Activated T-cell treated with anti-CD3 and anti-CD28 coated beads, Interleukin-2, amount 50 U/mL, for 24 hours (primary cell): ENCODE measurements around the gene PGBD5.

Experiments
- DNase-seq: peaks from one replicate; pipeline ENCODE4 v3.0.0-alpha.2; 2020
- H3K27ac Mint-ChIP-seq: 2 replicates; pipeline ENCODE4 v1.8.0; 2020; ENCODE audit warnings: mild to moderate bottlenecking, mixed read lengths
- H3K27me3 Mint-ChIP-seq: 2 replicates; pipeline ENCODE4 v1.8.0; 2020; ENCODE audit warnings: mixed read lengths
- H3K36me3 Mint-ChIP-seq: 2 replicates; pipeline ENCODE4 v1.8.0; 2020; ENCODE audit warnings: low read depth, mixed read lengths
- H3K4me1 Mint-ChIP-seq: 2 replicates; pipeline ENCODE4 v1.8.0; 2020; ENCODE audit warnings: low read depth, mixed read lengths
- H3K4me3 Mint-ChIP-seq: 2 replicates; pipeline ENCODE4 v1.8.0; 2020; ENCODE audit warnings: mild to moderate bottlenecking, moderate library complexity, mixed read lengths
- H3K9me3 Mint-ChIP-seq: 2 replicates; pipeline ENCODE4 v1.8.0; 2020; ENCODE audit warnings: mixed read lengths

The PGBD5 gene

DNA sequence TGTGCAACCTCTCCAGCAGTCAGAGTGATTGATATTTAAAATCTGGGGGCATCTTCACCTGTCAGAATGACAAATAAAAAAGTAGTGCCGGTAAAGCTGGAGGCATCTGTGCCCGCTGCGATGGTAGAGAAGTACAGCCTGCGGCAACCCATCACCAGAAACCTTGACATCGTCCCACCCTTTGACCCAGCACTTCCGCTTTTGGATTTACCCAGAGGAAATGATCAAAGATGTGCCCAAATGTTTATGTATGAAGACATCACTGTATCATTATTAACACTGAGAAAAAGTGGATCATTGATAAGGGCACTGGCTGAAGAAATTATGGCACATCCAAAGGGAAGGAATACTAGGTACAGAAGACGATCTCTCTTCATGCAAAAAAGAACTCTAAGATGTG is 96.0 kb downstream of the PGBD5 start:
- Mint-ChIP-seq H3K4me3 (no peak overlapping the region), H3K9me3 (no peaks in the 10 kb centered on the region), H3K27ac (no peak overlapping the region), H3K36me3 (no peaks in the 10 kb centered on the region), H3K27me3 (peaks cover 8% of the 10 kb centered on the region), H3K4me1 (peaks cover 13% of the 10 kb centered on the region)
- DNase-seq: no peak

DNA sequence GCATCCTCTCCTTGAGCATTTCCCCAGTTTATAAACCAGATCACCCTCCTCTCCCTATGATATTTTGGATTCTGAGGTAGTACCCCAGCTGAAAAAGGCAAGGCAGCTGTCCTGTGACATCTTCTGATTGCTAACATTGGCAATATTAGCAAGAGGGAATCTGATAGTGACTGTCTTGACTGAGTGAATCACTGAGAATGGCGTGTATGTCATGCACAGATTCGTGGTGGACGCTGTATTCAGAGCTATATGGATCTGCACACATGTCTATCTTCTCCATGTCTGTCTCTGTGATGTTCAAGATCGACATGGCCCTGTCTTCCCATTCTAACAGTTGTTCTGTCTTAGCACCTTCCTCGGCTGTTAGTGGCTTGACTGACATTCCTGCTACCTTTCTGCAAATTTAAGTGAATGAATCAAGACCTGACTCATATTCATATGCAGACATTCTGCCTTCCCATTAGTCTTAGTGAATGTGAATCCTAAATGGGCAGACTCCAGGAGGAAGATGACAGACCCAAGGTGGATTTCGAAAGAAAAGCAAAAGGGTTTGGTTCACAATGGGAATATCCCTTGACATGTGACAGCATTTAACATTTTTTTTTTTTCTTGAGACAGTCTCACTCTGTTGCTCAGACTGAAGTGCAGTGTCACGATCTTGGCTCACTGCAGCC is 97.7 kb downstream of the PGBD5 start:
- peak overlapping the region; percentile 81 for H3K27ac Mint-ChIP-seq
- H3K27me3 Mint-ChIP-seq: peaks cover 5% of the 10 kb centered on the region
- no peaks in the 10 kb centered on the region for H3K36me3 Mint-ChIP-seq
- no peak for DNase-seq
- H3K9me3 Mint-ChIP-seq: no peaks in the 10 kb centered on the region
- no peak overlapping the region for H3K4me3 Mint-ChIP-seq
- H3K4me1 Mint-ChIP-seq: peaks cover 13% of the 10 kb centered on the region

DNA sequence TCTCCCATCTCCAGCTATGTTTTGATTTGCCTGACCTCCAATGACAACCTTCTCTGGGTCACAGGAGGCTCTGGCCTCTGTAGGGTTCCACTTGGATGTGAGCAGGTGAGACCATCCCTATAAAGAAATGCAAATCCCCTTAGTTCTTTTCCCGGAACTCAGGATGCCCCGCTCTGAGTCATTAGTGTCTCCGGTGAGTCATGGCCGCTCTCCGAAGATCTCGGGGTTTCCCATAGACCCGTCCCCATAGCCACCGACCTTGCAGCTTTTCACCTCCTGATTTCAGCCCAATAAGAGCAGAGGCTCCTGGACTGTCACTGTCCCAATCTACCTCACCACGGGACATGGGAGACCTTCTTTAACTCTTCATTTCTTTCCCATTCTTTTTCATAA is 98.2 kb downstream of the PGBD5 start:
- H3K27ac Mint-ChIP-seq: peak overlapping the region; percentile 81
- H3K9me3 Mint-ChIP-seq: no peaks in the 10 kb centered on the region
- peaks cover 13% of the 10 kb centered on the region for H3K4me1 Mint-ChIP-seq
- H3K4me3 Mint-ChIP-seq: no peak overlapping the region
- H3K36me3 Mint-ChIP-seq: no peaks in the 10 kb centered on the region
- DNase-seq: peak; percentile 48
- peaks cover 3% of the 10 kb centered on the region for H3K27me3 Mint-ChIP-seq

DNA sequence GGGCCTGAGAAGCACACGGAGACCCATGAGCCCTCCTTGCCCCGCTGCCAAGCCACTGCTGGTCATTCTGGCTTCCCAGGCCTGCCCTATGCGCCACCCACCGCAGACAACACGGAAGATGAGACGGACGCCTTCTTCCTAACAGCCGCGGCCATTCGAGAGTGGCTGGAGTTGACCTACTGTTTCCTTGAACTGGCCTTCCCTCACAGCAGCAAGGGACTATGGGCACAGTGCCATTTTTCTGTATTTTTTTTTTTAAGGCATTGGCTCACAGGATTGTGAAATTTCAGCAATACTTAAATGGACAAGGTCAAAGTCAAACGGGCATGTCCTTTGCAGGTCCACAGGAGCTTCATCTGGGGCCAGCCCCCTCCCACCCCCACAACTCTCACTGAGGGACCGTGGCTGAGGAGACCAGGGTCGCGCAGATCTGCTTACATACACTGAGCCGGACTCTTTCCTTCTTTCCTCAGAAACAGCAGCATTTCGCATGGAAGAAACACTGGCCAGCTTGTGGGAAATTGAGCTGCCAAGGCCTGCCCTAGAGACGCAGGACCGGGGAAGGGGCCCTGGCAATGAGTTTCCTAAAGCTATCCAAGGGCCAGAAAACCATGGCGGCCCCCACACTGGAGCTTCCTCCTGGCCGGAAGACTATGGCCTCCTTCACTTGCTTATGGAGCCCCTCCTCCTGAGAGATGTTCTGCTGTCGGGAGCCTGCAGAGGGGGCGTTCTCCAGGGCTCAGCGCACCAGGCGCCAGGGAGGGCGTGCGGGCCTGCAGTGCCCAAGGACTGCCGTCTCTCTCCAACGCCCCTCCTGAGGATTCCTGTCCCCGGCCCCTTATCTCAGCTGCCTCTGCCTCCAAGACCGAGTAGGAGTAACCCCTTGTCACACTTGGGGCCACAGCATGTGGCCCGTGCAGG is 98.9 kb downstream of the PGBD5 start:
- H3K4me1 Mint-ChIP-seq: peaks cover 13% of the 10 kb centered on the region
- no peaks in the 10 kb centered on the region for H3K9me3 Mint-ChIP-seq
- no peak overlapping the region for H3K4me3 Mint-ChIP-seq
- peak overlapping the region; percentile 81 for H3K27ac Mint-ChIP-seq
- H3K36me3 Mint-ChIP-seq: no peaks in the 10 kb centered on the region
- DNase-seq: no peak
- H3K27me3 Mint-ChIP-seq: peaks cover under 1% of the 10 kb centered on the region

DNA sequence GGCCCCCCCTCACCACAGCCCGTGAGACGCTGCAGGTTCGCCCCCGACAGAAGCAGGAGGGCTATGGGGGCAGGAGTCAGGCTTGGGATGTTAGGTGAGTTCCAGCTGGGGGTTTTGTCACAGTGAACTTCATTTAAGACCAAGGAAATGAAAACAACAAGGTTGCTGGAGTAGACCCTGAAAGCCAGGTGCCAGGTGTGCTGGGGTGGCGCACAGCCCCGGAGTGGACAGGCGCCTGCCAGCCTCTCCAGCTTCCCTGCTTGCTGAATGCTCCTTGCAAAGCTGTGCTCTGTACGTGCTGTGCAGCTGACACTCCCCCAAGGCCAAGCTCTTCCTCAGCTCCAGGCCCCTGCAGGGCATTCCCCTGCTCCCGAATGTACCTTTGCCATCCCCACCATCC is 102.4 kb downstream of the PGBD5 start:
- Mint-ChIP-seq H3K9me3 (no peaks in the 10 kb centered on the region), H3K27me3 (peaks cover 4% of the 10 kb centered on the region), H3K36me3 (no peaks in the 10 kb centered on the region), H3K27ac (no peak overlapping the region), H3K4me1 (peaks cover 13% of the 10 kb centered on the region), H3K4me3 (no peak overlapping the region)
- DNase-seq: no peak

DNA sequence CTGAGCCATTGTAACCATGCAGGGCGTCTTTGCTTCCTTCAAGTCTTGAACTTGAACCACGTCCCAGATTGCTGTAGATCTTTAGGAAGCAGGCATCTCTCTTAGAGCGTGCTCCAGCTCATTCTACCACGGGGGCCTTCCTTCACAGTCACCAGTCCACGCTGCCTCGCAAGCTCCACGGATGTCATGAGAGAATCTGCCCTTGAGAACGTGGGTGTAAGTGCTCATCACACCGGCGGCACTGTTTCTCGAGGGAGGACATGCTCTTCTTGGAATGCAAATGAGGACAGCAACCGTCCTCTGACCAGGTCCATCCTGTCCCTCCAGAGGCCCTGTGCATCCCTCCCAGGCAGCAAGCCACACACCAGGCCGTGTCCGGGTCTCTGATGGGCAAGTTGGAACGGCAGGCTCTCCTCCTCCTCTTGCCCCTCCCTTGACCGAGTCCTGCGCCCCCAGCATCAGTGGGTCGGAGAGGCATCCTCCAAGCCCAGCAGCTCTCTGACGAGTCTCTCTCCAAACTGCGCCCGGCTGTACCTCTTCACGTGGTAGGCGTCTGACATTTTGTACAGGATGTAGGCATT is 103.1 kb downstream of the PGBD5 start:
- Mint-ChIP-seq H3K36me3 (no peaks in the 10 kb centered on the region), H3K9me3 (no peaks in the 10 kb centered on the region), H3K4me1 (peaks cover 7% of the 10 kb centered on the region), H3K27me3 (peaks cover 4% of the 10 kb centered on the region), H3K27ac (no peak overlapping the region), H3K4me3 (no peak overlapping the region)
- no peak for DNase-seq

DNA sequence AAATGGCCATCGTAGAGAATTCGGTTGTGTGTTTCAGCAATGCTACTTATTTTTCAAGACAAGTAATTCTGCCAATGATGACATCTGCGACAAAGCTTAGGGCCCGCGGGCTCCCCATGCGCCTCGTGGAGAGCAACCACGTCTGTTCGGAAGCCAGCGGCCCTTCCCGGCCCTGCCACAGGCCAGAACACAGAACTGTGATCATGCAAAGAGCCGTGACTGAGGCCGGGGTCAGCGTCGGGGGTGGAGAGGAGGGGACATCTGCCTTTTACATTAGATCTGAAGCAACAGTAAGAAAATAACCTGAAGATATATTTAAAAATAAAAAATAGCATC is 103.7 kb downstream of the PGBD5 start:
- no peak overlapping the region for H3K27ac Mint-ChIP-seq
- H3K9me3 Mint-ChIP-seq: no peaks in the 10 kb centered on the region
- DNase-seq: no peak
- peaks cover 4% of the 10 kb centered on the region for H3K27me3 Mint-ChIP-seq
- peaks cover under 1% of the 10 kb centered on the region for H3K4me1 Mint-ChIP-seq
- H3K36me3 Mint-ChIP-seq: no peaks in the 10 kb centered on the region
- H3K4me3 Mint-ChIP-seq: no peak overlapping the region

DNA sequence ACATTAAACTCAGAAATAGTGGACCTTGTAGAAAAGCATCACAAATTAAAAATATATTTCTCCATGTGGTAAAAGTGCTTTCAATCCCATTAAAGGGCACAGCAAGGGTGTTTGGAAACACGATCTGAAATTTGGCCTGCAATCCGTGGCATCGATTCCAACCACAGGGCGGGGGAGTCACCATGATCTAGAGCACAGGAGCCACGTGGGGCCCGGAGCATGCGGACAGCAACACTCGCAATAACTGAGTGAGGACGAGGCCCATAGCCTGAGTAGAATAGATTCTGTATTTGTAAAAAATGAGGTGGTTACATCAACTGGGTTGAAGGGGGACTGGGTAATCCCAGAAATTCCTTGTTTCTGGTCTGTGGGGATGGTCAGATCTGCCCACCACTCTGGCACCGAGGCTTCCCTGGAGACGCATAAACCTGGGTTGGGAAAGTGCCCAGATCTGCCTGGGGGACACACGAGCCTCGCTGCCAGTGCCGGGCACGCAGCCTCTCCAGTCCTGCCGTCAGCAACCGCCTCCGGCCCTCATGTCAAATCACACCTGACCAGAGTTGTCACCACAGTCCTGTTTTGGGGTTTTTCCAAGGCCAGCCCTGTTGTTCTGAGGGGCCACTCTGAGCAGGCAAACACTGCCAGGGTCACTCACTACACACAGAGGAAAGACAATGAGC is 104.3 kb downstream of the PGBD5 start:
- Mint-ChIP-seq H3K4me3 (no peak overlapping the region), H3K9me3 (no peaks in the 10 kb centered on the region), H3K27ac (no peak overlapping the region), H3K4me1 (no peaks in the 10 kb centered on the region), H3K27me3 (peaks cover 4% of the 10 kb centered on the region), H3K36me3 (no peaks in the 10 kb centered on the region)
- DNase-seq: no peak

DNA sequence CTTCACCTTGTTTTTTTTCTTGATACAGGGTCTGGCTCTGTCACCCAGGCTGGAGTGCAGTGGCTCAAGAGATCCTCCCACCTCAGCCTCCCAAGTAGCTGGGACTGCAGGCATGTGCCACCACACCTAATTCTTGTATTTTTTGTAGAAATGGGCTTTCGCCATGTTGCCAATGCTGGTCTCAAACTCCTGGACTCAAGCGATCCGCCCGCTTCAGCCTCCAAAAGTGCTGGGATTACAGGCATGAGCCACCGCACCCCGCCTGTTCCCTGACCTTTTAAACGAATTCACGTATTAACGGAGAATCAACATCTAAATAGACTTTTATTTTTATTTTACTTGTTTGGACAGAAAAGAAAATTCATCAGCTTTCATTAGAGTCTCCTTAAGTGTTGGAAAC is 104.8 kb downstream of the PGBD5 start:
- Mint-ChIP-seq H3K27ac (no peak overlapping the region), H3K4me3 (no peak overlapping the region), H3K27me3 (peaks cover 4% of the 10 kb centered on the region), H3K36me3 (no peaks in the 10 kb centered on the region), H3K4me1 (no peaks in the 10 kb centered on the region), H3K9me3 (no peaks in the 10 kb centered on the region)
- no peak for DNase-seq

DNA sequence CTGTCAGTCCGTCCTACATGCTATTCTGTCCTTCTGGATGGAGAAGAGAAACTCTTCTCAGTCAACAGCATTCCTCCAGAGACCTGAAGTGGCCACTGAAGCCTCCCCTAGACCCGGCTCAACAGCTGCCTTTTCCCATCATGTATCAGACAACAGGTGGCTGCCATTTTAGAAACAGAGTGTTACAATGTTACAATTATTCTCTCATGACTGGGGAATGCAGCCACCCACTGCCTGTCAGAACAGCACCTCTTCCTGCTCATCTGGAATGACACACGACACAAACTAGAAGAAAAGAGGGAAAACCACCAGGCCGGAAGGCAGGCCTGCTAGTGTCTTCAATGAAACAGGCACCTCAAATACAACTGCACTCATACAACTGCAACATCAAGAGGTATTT is 105.3 kb downstream of the PGBD5 start:
- H3K27me3 Mint-ChIP-seq: peaks cover 4% of the 10 kb centered on the region
- H3K9me3 Mint-ChIP-seq: no peaks in the 10 kb centered on the region
- H3K4me3 Mint-ChIP-seq: no peak overlapping the region
- no peak overlapping the region for H3K27ac Mint-ChIP-seq
- H3K36me3 Mint-ChIP-seq: no peaks in the 10 kb centered on the region
- DNase-seq: no peak
- no peaks in the 10 kb centered on the region for H3K4me1 Mint-ChIP-seq

DNA sequence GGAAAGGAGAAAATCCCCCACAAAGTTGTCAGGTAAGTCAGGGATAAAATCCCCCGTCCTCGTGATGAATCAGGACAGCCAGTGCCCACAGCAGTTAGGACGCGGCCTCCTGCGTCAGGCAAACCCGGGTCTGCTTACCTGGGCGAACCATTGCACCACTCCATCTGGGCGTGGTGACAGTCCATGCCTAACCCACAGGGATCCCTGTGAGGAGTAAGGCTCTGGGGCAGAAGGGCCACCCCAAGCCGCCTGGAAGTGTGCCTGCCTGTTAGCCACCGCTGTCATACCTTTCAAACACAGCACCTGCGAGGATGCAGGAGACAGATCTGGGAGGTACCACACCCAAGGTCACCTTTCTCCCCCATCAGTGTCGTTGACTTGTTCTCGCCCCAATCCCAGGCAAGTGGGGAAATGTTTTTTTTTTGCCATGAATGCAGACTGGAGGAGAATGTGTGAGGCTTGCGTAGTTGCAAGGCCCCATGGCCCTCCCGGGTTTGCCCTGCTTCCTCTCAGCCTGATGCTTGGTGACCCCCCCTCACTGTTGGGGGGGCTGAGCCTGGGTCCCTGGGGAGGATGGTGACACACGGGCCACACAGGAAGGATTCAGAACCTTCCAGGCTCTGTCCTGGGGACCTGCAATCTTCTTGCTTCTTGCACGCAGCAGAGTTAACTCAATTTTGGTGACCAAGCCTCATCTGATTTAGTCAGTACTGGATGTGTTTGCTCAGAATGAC is 107.0 kb downstream of the PGBD5 start:
- no peaks in the 10 kb centered on the region for H3K36me3 Mint-ChIP-seq
- no peaks in the 10 kb centered on the region for H3K9me3 Mint-ChIP-seq
- no peak overlapping the region for H3K4me3 Mint-ChIP-seq
- DNase-seq: no peak
- no peak overlapping the region for H3K27ac Mint-ChIP-seq
- peaks cover 4% of the 10 kb centered on the region for H3K27me3 Mint-ChIP-seq
- H3K4me1 Mint-ChIP-seq: no peaks in the 10 kb centered on the region

DNA sequence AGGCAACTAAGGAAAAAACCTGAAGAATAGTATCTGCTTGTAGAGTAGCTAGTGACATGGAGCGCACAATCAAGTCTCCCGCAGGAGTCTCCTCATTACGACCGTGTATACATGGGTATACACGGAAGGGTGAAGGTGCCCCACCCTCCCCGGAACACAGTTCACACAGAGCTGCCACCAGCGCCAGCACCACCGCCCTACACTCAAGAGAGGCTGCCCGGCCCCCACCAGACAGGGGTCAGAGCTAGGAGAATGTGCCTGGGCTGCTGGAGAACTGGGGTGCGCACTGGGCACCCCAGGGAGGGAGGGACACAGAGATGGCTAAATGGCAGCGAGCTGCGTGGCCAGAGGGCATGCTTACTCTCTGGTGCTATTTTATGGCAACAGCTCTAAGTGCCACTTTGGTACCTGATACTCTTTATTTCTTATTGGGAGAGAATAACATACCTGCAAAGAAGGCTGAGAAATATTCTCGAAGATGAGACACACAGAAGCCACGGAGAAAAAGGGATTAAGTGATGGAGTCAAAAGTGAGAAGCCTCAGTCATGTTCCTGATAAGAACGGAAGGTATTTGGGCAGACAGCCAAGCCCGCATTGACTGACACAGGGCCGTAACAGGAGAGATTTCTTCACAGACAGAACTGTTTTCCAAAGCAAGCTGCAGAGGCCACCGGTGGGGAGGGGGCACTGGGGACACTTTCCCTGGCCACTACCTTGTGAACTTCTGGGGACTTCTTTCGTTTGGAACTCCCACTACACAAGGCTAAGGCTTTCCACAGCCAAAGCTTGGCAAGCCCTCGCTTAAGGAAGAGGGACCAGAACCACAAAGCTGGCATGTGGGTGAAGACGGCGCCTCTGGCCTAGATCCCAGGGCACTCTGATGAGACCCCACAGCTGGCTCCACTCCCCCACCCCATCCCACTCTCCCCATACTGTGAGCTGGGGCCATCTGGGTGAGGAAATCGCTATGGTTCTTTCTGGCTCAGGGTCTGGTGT is 108.0 kb downstream of the PGBD5 start:
- no peaks in the 10 kb centered on the region for H3K4me1 Mint-ChIP-seq
- no peak overlapping the region for H3K27ac Mint-ChIP-seq
- H3K36me3 Mint-ChIP-seq: no peaks in the 10 kb centered on the region
- H3K9me3 Mint-ChIP-seq: no peaks in the 10 kb centered on the region
- DNase-seq: no peak
- H3K4me3 Mint-ChIP-seq: no peak overlapping the region
- peaks cover 5% of the 10 kb centered on the region for H3K27me3 Mint-ChIP-seq
